ENCODE data around the gene ABCA4. TPM values are rescaled to one million over a fixed set of nuclear protein-coding genes. Genes with fewer than 3 reads are reported as not detected.

Gene ABCA4
- total RNA-seq, 2 experiments from 2014 or later: 0.14 to 0.18 TPM

- DNase-seq: no peak
- Mint-ChIP-seq H3K27ac (no peak overlapping the region), H3K27me3 (peaks cover 13% of the 10 kb centered on the region), H3K9me3 (ENCODE audit: low read depth) (no peaks in the 10 kb centered on the region), H3K4me1 (no peaks in the 10 kb centered on the region), H3K36me3 (ENCODE audit: low read depth) (no peaks in the 10 kb centered on the region), H3K4me3 (no peak overlapping the region)
- ChIA-PET CTCF (interaction anchor here (1.7 to 2.0 kb wide), 2 partner anchors 17 to 277 kb away, joined by 4 to 8 read pairs; no protein-coding TSS in a partner anchor), POLR2A (no interaction called here)
- intact Hi-C loops (cut with DNase I, micrococcal nuclease): no loop called here
- no peak for ATAC-seq
Measured at GRCh38 chr1:94056996-94057395, 64.0 kb downstream of the ABCA4 start.

GRCh38 chr1:94056171-94056570, 64.8 kb downstream of the ABCA4 start:
- intact Hi-C loops (cut with DNase I, micrococcal nuclease): no loop called here
- Mint-ChIP-seq H3K36me3 (ENCODE audit: low read depth) (no peaks in the 10 kb centered on the region), H3K4me1 (no peaks in the 10 kb centered on the region)

GRCh38 chr1:94055459-94056122, 65.4 kb downstream of the ABCA4 start:
- POLR2A ChIA-PET: no interaction called here
- no peaks in the 10 kb centered on the region for H3K36me3 Mint-ChIP-seq (ENCODE audit: low read depth)
- H3K4me1 Mint-ChIP-seq: no peaks in the 10 kb centered on the region
- no peak overlapping the region for H3K27ac Mint-ChIP-seq
- ATAC-seq (no peak), DNase-seq (no peak)
- intact Hi-C loops (cut with DNase I, micrococcal nuclease): no loop called here
- CTCF ChIA-PET: interaction anchor here (1.0 to 2.0 kb wide), 4 partner anchors 10 to 279 kb away, joined by 3 to 6 read pairs (median 4); no protein-coding TSS in a partner anchor
- H3K4me3 Mint-ChIP-seq: no peak overlapping the region
- H3K27me3 Mint-ChIP-seq: peaks cover 10% of the 10 kb centered on the region
- no peaks in the 10 kb centered on the region for H3K9me3 Mint-ChIP-seq (ENCODE audit: low read depth)

More at GRCh38 chr1:94056171-94056570, 64.8 kb downstream of the ABCA4 start:
- DNase-seq: no peak
- no peak for ATAC-seq
- no peak overlapping the region for H3K4me3 Mint-ChIP-seq
- peaks cover 11% of the 10 kb centered on the region for H3K27me3 Mint-ChIP-seq
- POLR2A ChIA-PET: no interaction called here
- no peak overlapping the region for H3K27ac Mint-ChIP-seq
- H3K9me3 Mint-ChIP-seq (ENCODE audit: low read depth): no peaks in the 10 kb centered on the region
- CTCF ChIA-PET: interaction anchor here (1.0 to 1.7 kb wide), 2 partner anchors 10 to 278 kb away, joined by 3 to 4 read pairs; no protein-coding TSS in a partner anchor

GRCh38 chr1:94050675-94051074, 70.3 kb downstream of the ABCA4 start:
- Mint-ChIP-seq H3K9me3 (ENCODE audit: low read depth) (no peaks in the 10 kb centered on the region), H3K27me3 (peaks cover 9% of the 10 kb centered on the region), H3K27ac (no peak overlapping the region), H3K36me3 (ENCODE audit: low read depth) (no peaks in the 10 kb centered on the region), H3K4me3 (no peak overlapping the region), H3K4me1 (peaks cover under 1% of the 10 kb centered on the region)
- ATAC-seq (no peak), DNase-seq (no peak)
- ChIA-PET CTCF (interaction anchor here (0.5 to 3.4 kb wide), 5 partner anchors 10 to 694 kb away, joined by 4 to 18 read pairs (median 9); no protein-coding TSS in a partner anchor), POLR2A (no interaction called here)
- intact Hi-C loops (cut with DNase I, micrococcal nuclease): no loop called here

GRCh38 chr1:94050254-94050653, 70.7 kb downstream of the ABCA4 start:
- CTCF ChIA-PET: interaction anchor here (0.6 to 3.4 kb wide), 6 partner anchors 9 to 391 kb away, joined by 3 to 18 read pairs (median 7); no protein-coding TSS in a partner anchor
- DNase-seq: no peak
- Mint-ChIP-seq H3K4me3 (no peak overlapping the region), H3K27me3 (peaks cover 9% of the 10 kb centered on the region), H3K9me3 (ENCODE audit: low read depth) (no peaks in the 10 kb centered on the region), H3K36me3 (ENCODE audit: low read depth) (no peaks in the 10 kb centered on the region), H3K4me1 (peaks cover 2% of the 10 kb centered on the region), H3K27ac (no peak overlapping the region)
- intact Hi-C loops (cut with DNase I, micrococcal nuclease): no loop called here
- no peak for ATAC-seq
- POLR2A ChIA-PET: no interaction called here

GRCh38 chr1:94049791-94050190, 71.2 kb downstream of the ABCA4 start:
- no peak for ATAC-seq
- CTCF ChIA-PET: interaction anchor here (0.6 to 3.4 kb wide), 5 partner anchors 10 to 391 kb away, joined by 3 to 18 read pairs (median 5); no protein-coding TSS in a partner anchor
- Mint-ChIP-seq H3K9me3 (ENCODE audit: low read depth) (no peaks in the 10 kb centered on the region), H3K4me1 (peaks cover 2% of the 10 kb centered on the region), H3K4me3 (no peak overlapping the region), H3K36me3 (ENCODE audit: low read depth) (no peaks in the 10 kb centered on the region), H3K27me3 (peaks cover 9% of the 10 kb centered on the region), H3K27ac (no peak overlapping the region)
- POLR2A ChIA-PET: no interaction called here
- DNase-seq: no peak
- intact Hi-C loops (cut with DNase I, micrococcal nuclease): loop anchor here in 1 of 2 experiments (5.0 kb wide), 3 partner anchors 288 to 758 kb away; no protein-coding TSS in a partner anchor

- H3K36me3 Mint-ChIP-seq (ENCODE audit: low read depth): no peaks in the 10 kb centered on the region
- ATAC-seq (no peak), DNase-seq (no peak)
- ChIA-PET CTCF (interaction anchor here (1.0 to 3.4 kb wide), 2 partner anchors 11 to 287 kb away, joined by 4 to 18 read pairs; no protein-coding TSS in a partner anchor), POLR2A (no interaction called here)
- intact Hi-C loops (cut with DNase I, micrococcal nuclease): loop anchor here in 1 of 2 experiments (5.0 kb wide), 3 partner anchors 289 to 759 kb away; no protein-coding TSS in a partner anchor
- H3K4me3 Mint-ChIP-seq: no peak overlapping the region
- H3K27me3 Mint-ChIP-seq: peaks cover 5% of the 10 kb centered on the region
- no peaks in the 10 kb centered on the region for H3K9me3 Mint-ChIP-seq (ENCODE audit: low read depth)
- no peak overlapping the region for H3K27ac Mint-ChIP-seq
- H3K4me1 Mint-ChIP-seq: peaks cover 2% of the 10 kb centered on the region
Measured at GRCh38 chr1:94048413-94049164, 72.4 kb downstream of the ABCA4 start.

GRCh38 chr1:94047949-94048348, 73.0 kb downstream of the ABCA4 start:
- intact Hi-C loops (cut with DNase I, micrococcal nuclease): loop anchor here in 1 of 2 experiments (5.0 kb wide), 3 partner anchors 289 to 759 kb away; no protein-coding TSS in a partner anchor
- H3K36me3 Mint-ChIP-seq (ENCODE audit: low read depth): no peaks in the 10 kb centered on the region
- no peaks in the 10 kb centered on the region for H3K9me3 Mint-ChIP-seq (ENCODE audit: low read depth)
- no peak overlapping the region for H3K4me3 Mint-ChIP-seq
- DNase-seq (no peak), ATAC-seq (no peak)
- peaks cover 2% of the 10 kb centered on the region for H3K4me1 Mint-ChIP-seq
- ChIA-PET CTCF (interaction anchor here (0.9 to 3.4 kb wide), 4 partner anchors 11 to 287 kb away, joined by 4 to 18 read pairs (median 4); no protein-coding TSS in a partner anchor), POLR2A (no interaction called here)
- H3K27me3 Mint-ChIP-seq: peaks cover 5% of the 10 kb centered on the region
- no peak overlapping the region for H3K27ac Mint-ChIP-seq

- peaks cover 2% of the 10 kb centered on the region for H3K4me1 Mint-ChIP-seq
- peaks cover 5% of the 10 kb centered on the region for H3K27me3 Mint-ChIP-seq
- POLR2A ChIA-PET: interaction anchor here (0.6 kb wide), 1 partner anchor 14 kb away, joined by 3 read pairs; no protein-coding TSS in a partner anchor
- no peaks in the 10 kb centered on the region for H3K36me3 Mint-ChIP-seq (ENCODE audit: low read depth)
- intact Hi-C loops (cut with DNase I, micrococcal nuclease): loop anchor here (1.0 to 5.0 kb wide), 5 partner anchors 291 to 762 kb away; no protein-coding TSS in a partner anchor
- H3K27ac Mint-ChIP-seq: no peak overlapping the region
- CTCF ChIA-PET: interaction anchor here (0.6 to 2.8 kb wide), 17 partner anchors 9 to 478 kb away, joined by 3 to 11 read pairs (median 4); partner anchors contain the start of gene GCLM
- ATAC-seq (peak; percentile 85), DNase-seq (peak; percentile 69)
- no peaks in the 10 kb centered on the region for H3K9me3 Mint-ChIP-seq (ENCODE audit: low read depth)
- H3K4me3 Mint-ChIP-seq: peak overlapping the region; percentile 36
Measured at GRCh38 chr1:94045465-94046056, 75.4 kb downstream of the ABCA4 start.

GRCh38 chr1:94044891-94045290, 76.1 kb downstream of the ABCA4 start:
- H3K27me3 Mint-ChIP-seq: peaks cover 9% of the 10 kb centered on the region
- no peak for ATAC-seq

More at GRCh38 chr1:94044891-94045290, 76.1 kb downstream of the ABCA4 start:
- Mint-ChIP-seq H3K9me3 (ENCODE audit: low read depth) (no peaks in the 10 kb centered on the region), H3K4me3 (no peak overlapping the region), H3K4me1 (peaks cover 2% of the 10 kb centered on the region), H3K36me3 (ENCODE audit: low read depth) (no peaks in the 10 kb centered on the region), H3K27ac (no peak overlapping the region)
- ChIA-PET CTCF (interaction anchor here (0.6 to 2.8 kb wide), 10 partner anchors 8 to 479 kb away, joined by 3 to 11 read pairs (median 4); no protein-coding TSS in a partner anchor), POLR2A (no interaction called here)
- intact Hi-C loops (cut with DNase I, micrococcal nuclease): loop anchor here (1.0 to 5.0 kb wide), 5 partner anchors 291 to 762 kb away; no protein-coding TSS in a partner anchor
- DNase-seq: no peak

All from activated CD4-positive, alpha-beta T cell treated with anti-CD3 and anti-CD28 coated beads for 36 hours (primary cell).